Measurements from ENCODE around the gene LSM8.
"Not testable (repeated sequence)": the region's sequence is repeated elsewhere in the genome, so short reads cannot be mapped to it uniquely, and the experiment has no call there.

LSM8 gene

GRCh38 chr7:118214051-118214832 is 30.3 kb downstream of the LSM8 start:
- peak; percentile 8 to 21 (median 14) for DNase-seq

DNA sequence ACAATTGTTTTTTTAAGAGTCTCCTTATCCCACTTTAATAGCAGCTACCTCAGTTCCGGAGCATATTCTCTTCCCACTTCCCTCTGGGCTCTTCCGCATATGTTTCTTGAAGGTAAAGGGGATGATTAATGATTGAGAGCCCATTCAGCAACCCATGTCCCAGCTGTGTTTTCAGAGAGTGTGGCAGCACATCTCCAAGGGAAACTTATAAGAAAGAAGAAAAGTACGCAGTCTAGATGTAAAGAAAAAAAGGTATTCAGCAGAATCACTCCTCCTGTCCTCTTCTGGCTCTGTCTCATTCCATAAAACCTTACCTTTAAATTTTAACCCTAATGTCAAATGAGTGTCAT is 30.8 kb downstream of the LSM8 start:
- DNase-seq = no peak

- no peak for DNase-seq
Observed at GRCh38 chr7:118217210-118217619, 33.3 kb downstream of the LSM8 start.

DNA sequence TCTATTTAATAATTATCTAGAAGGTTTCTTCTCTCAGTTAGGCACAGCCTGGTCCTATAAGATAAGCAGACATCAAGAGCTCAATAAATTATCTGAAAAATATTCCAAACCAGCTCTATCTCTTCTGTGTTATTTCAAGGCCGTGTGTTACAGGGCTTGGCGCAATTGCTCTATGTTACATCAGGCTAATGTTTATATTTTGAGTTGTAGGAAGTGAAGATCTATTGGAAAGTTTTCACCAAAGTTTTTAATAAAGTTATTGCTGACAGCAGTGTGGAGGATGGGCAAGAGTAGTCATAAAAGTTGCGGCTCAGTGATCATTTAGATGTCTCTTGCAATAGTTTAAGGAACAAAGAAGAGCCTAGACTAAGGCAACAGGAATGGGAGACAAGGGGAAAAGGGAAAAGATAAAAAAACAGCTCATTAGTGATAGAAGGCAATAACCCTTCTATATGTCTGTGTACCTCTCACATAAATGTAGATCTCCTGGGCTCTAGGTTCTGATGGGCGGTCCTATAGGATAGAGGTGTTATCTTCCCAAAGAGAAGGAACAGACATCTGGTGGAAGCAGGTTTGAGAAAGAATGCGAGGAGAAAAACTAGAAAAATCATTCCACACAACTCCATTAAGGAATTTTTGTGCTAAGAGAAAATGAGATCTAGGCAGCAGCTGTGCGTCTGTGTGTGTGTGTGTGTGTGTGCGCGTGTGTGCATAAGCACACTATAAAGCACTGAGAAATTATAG is 34.6 kb downstream of the LSM8 start:
- no peak for DNase-seq

GRCh38 chr7:118219157-118219512 is 35.2 kb downstream of the LSM8 start:
- DNase-seq = no peak

DNA sequence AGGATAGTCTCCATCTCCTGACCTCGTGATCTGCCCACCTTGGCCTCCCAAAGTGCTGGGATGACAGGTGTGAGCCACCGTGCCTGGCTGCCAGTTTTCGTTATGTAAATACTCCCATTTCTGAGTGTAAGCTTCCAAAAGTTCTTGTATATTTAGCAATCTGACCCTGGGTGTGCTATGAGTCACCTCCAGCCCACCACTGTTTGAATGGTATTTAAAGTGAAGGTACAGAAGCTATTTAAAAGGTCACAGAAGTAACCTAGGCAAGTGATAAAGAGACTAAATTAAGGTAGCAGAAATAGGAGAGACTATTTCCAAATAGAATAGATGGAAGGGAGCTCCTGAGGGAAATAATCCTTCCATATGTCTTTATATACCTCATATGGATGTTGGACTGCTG is 36.6 kb downstream of the LSM8 start:
- DNase-seq = no peak

DNA sequence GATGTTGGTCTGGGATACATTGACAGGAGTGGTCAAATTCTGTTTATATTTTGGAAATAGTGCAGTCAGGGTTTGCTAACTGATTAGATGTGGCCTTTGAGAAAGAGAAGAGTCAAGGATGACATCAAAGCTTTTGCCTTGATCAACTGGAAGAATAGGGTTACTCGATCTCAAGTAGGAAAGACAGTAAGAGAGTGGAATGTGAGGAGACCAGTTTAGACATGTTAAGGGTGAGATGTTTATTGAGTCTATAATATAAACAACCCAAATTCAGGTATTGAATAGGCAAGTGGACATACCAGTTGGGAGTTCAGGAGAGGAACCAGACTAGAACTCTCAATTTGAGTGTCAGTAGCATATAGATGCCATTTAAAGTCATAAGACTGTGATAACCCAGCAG is 38.6 kb downstream of the LSM8 start:
- no peak for DNase-seq

GRCh38 chr7:118224521-118224920 is 40.6 kb downstream of the LSM8 start, which contains the start of gene ANKRD7:
TSS of gene ANKRD7 (plus strand) at chr7:118224704. CDS start at chr7:118224831, 127 bp downstream.
- DNase-seq = no peak

GRCh38 chr7:118232837-118233236 is 48.9 kb downstream of the LSM8 start:
- no peak for DNase-seq

GRCh38 chr7:118233799-118234198 is 49.8 kb downstream of the LSM8 start:
- DNase-seq = no peak

- no peak for DNase-seq
Observed at GRCh38 chr7:118239014-118239413, 55.0 kb downstream of the LSM8 start.

DNA sequence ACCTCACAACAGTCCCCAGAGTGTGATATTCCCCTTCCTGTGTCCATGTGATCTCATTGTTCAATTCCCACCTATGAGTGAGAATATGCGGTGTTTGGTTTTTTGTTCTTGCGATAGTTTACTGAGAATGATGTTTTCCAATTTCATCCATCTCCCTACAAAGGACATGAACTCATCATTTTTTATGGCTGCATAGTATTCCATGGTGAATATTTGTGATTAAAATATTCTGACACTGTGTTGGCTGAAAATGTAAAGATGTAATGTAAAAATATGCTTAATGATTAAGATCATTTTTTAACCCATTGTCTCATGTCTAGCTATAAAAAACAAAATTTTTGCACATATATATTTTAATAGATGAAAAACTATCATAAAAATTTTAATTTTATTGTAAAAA is 56.4 kb downstream of the LSM8 start:
- not testable (repeated sequence) for DNase-seq

Measured in activated CD4-positive, CD25-positive, alpha-beta regulatory T cell (primary cell).